Esophagus muscularis mucosa (tissue), 4 donors: ENCODE results near the gene DDA1. TPM values are rescaled to one million over a fixed set of nuclear protein-coding genes. Genes with fewer than 3 reads are reported as not detected.

Experiments
- DNase-seq: peaks from one replicate; pipeline ENCODE4 v3.0.0-alpha.2; 2017; ENCODE audit errors: extremely low spot score
- H3K27ac ChIP-seq, 4 donors: fragments of 200-600 bp; sonication (generic); replicated peaks in 1 of 4; 1 replicate in 3 of 4; 2 replicates in 1 of 4; pipeline ENCODE4 v1.5.1; 2016 to 2019; ENCODE audit warnings: mild to moderate bottlenecking in 1 of 4
- H3K27me3 ChIP-seq, 4 donors: fragments of 200-600 bp; sonication (generic); one replicate each; pipeline versions ENCODE4 v1.5.1 to v1.6.0; 2016 to 2019
- H3K36me3 ChIP-seq, 4 donors: fragments of 200-600 bp; sonication (generic); one replicate each; pipeline ENCODE4 v1.5.1; 2016 to 2019
- H3K4me1 ChIP-seq, 4 donors: fragments of 200-600 bp; sonication (generic); one replicate each; pipeline ENCODE4 v1.5.1; 2016 to 2019
- H3K4me3 ChIP-seq, 4 donors: fragments of 200-600 bp; sonication (generic); 1 replicate in 2 of 4; 2 replicates in 2 of 4; pipeline ENCODE4 v1.5.1; 2016 to 2019; ENCODE audit warnings: mild to moderate bottlenecking in 4 of 4, moderate library complexity in 1 of 4
- H3K9me3 ChIP-seq, 4 donors: fragments of 200-600 bp; sonication (generic); 1 replicate in 3 of 4; 2 replicates in 1 of 4; pipeline ENCODE4 v1.5.1; 2016 to 2019
- CTCF ChIP-seq, 3 experiments: fragments of 200-600 bp in 2 of 3; fragments of 450-650 bp in 1 of 3; sonication (generic) in 2 of 3; IDR thresholded peaks; one replicate each; pipeline ENCODE4 v1.5.1; 2017 to 2019; ENCODE audit warnings: antibody characterized with exemption in 3 of 3, mild to moderate bottlenecking in 2 of 3, moderate library complexity in 1 of 3
- EP300 ChIP-seq: sonication (generic); formaldehyde crosslinking; IDR thresholded peaks from one replicate; pipeline ENCODE4 v1.6.1; 2017; ENCODE audit warnings: antibody characterized with exemption
- POLR2A ChIP-seq: fragments of 450-650 bp; IDR thresholded peaks from one replicate; pipeline ENCODE4 v1.6.1; 2017; ENCODE audit warnings: antibody characterized with exemption, moderate library complexity, mild to moderate bottlenecking, low read depth
- POLR2AphosphoS5 ChIP-seq, 2 donors: sonication (generic); formaldehyde crosslinking; IDR thresholded peaks; one replicate each; pipeline ENCODE4 v1.6.1; 2017; ENCODE audit warnings: antibody characterized with exemption in 2 of 2
- WGBS: methylation state at CpG from one replicate; pipeline ENCODE4 v1.1.5; 2018; 5-methylcytosine and 5-hydroxymethylcytosine counted together
- intact Hi-C: fragments of 100-400 bp; cut with DNase I; formaldehyde crosslinking; loops from one replicate; pipeline ENCODE4 v1.15.1; 2023
- total RNA-seq, 4 donors: library from RNA; depleted of rRNA; stranded (reverse); fragments of >200 nt; gene quantifications; one replicate each; pipeline versions ENCODE4 v1.1.0 to v1.2.1, GENCODE V29; 2016

Gene DDA1
- total RNA-seq, 4 donors from 2014 or later: 12.0 to 25.4 (median 20.9) TPM

GRCh38 chr19:17333611-17334413, 24.4 kb downstream of the DDA1 start:
- intact Hi-C loops: no loop called here
- DNase-seq: no peak
- 68% methylated on average over 28 of the region's 52 CpGs for WGBS
- no peaks in the 10 kb centered on the region for H3K9me3 ChIP-seq
- H3K27ac ChIP-seq: peak overlapping the region; percentile 68 to 77 (median 74)
- peak overlapping the region; percentile 67 to 83 (median 75) for H3K4me3 ChIP-seq
- H3K4me1 ChIP-seq: peaks cover 34 to 60% (median 52%) of the 10 kb centered on the region in 4 donors
- peaks cover 0 to 36% (median 2%) of the 10 kb centered on the region in 4 donors for H3K27me3 ChIP-seq
- peaks cover 0 to 25% (median 13%) of the 10 kb centered on the region in 4 donors for H3K36me3 ChIP-seq
- TF ChIP-seq POLR2AphosphoS5 (IDR thresholded peaks at IDR 0.05) (no peak), EP300 (no peak), CTCF (IDR thresholded peaks at IDR 0.05) (no peak), POLR2A (no peak)

- Histone ChIP-seq H3K27me3 (peaks cover 0 to 27% (median 0%) of the 10 kb centered on the region in 4 donors), H3K9me3 (no peaks in the 10 kb centered on the region), H3K4me3 (peak within 1 kb of the TSS; percentile 67 to 83 (median 75)), H3K36me3 (peaks cover 0 to 30% (median 13%) of the 10 kb centered on the region in 4 donors), H3K27ac (peak within 1 kb of the TSS; percentile 68 to 98 (median 74)), H3K4me1 (peaks cover 31 to 52% (median 47%) of the 10 kb centered on the region in 4 donors)
- peak; percentile 98 for DNase-seq
- TF ChIP-seq CTCF (IDR thresholded peaks at IDR 0.05) (peak in 1 of 3 experiments; percentile 26), POLR2AphosphoS5 (IDR thresholded peaks at IDR 0.05) (peak; percentile 60 to 86), POLR2A (no peak)
- intact Hi-C loops: no loop called here
- 1% methylated on average over 55 of the region's 86 CpGs for WGBS
Measured at GRCh38 chr19:17334414-17335409, 25.3 kb downstream of the DDA1 start, which contains the start of gene ANO8. ANO8 (minus strand) TSS chr19:17334855; CDS start chr19:17334670, 185 bp downstream.

GRCh38 chr19:17335575-17335974, 26.2 kb downstream of the DDA1 start:
- peak overlapping the region in 2 of 4 donors; percentile 68 to 98 for H3K27ac ChIP-seq
- TF ChIP-seq POLR2AphosphoS5 (IDR thresholded peaks at IDR 0.05): no peak
- TF ChIP-seq CTCF (IDR thresholded peaks at IDR 0.05): no peak
- TF ChIP-seq POLR2A: no peak
- no peak for TF ChIP-seq EP300
- peaks cover 0 to 21% (median 10%) of the 10 kb centered on the region in 4 donors for H3K36me3 ChIP-seq
- no peak for DNase-seq
- H3K4me3 ChIP-seq: peak overlapping the region in 2 of 4 donors; percentile 78 to 90
- 67% methylated on average over 10 of the region's 10 CpGs for WGBS
- H3K9me3 ChIP-seq: no peaks in the 10 kb centered on the region
- H3K4me1 ChIP-seq: peaks cover 31 to 56% (median 49%) of the 10 kb centered on the region in 4 donors
- intact Hi-C loops: no loop called here
- H3K27me3 ChIP-seq: peaks cover 0 to 18% (median 0%) of the 10 kb centered on the region in 4 donors

GRCh38 chr19:17336872-17337674, 27.7 kb downstream of the DDA1 start, which contains the start of gene GTPBP3:
GTPBP3 (plus strand) TSS chr19:17337553; CDS start chr19:17337612, 59 bp downstream.
- peak; percentile 74 to 84 for TF ChIP-seq POLR2AphosphoS5 (IDR thresholded peaks at IDR 0.05)
- no peak for TF ChIP-seq EP300
- peak in 1 of 3 experiments; percentile 17 for TF ChIP-seq CTCF (IDR thresholded peaks at IDR 0.05)
- Histone ChIP-seq H3K4me3 (peak within 1 kb of the TSS; percentile 74 to 93 (median 84)), H3K36me3 (peaks cover 0 to 29% (median 13%) of the 10 kb centered on the region in 4 donors), H3K9me3 (no peaks in the 10 kb centered on the region), H3K4me1 (peaks cover 31 to 61% (median 51%) of the 10 kb centered on the region in 4 donors), H3K27ac (peak within 1 kb of the TSS; percentile 91 to 98 (median 96)), H3K27me3 (peaks cover 0 to 9% (median 0%) of the 10 kb centered on the region in 4 donors)
- 0% methylated on average over 33 of the region's 41 CpGs for WGBS
- intact Hi-C loops: no loop called here
- DNase-seq: peak; percentile 99
